Measurements from ENCODE around the gene VASP.

The VASP gene

GRCh38 chr19:45489216-45489855 lies 17.9 kb upstream of the VASP start:
- no peak overlapping the region for H3K4me3 ChIP-seq (ENCODE audit: control insufficient read depth, low read depth, low read length)
- TF ChIP-seq CTCF (IDR thresholded peaks at IDR 0.05; ENCODE audit: control insufficient read depth, insufficient read depth, low read depth, low read length, missing control alignments), result no peak
- no peak for DNase-seq (ENCODE audit: low read depth)

- H3K4me3 ChIP-seq (ENCODE audit: control insufficient read depth, low read depth, low read length), result no peak overlapping the region
These were observed 15.1 kb upstream of the VASP start for GRCh38 chr19:45492137-45492626.

GRCh38 chr19:45492627-45493470 lies 14.4 kb upstream of the VASP start:
- peak overlapping the region; percentile 64 for H3K4me3 ChIP-seq (ENCODE audit: control insufficient read depth, low read depth, low read length)
- DNase-seq (ENCODE audit: low read depth), result no peak
- no peak for TF ChIP-seq CTCF (IDR thresholded peaks at IDR 0.05; ENCODE audit: control insufficient read depth, insufficient read depth, low read depth, low read length, missing control alignments)

More at GRCh38 chr19:45492137-45492626, 15.1 kb upstream of the VASP start:
- DNase-seq (ENCODE audit: low read depth), result no peak
- no peak for TF ChIP-seq CTCF (IDR thresholded peaks at IDR 0.05; ENCODE audit: control insufficient read depth, insufficient read depth, low read depth, low read length, missing control alignments)

- no peak overlapping the region for H3K4me3 ChIP-seq (ENCODE audit: control insufficient read depth, low read depth, low read length)
- DNase-seq (ENCODE audit: low read depth), result no peak
- no peak for TF ChIP-seq CTCF (IDR thresholded peaks at IDR 0.05; ENCODE audit: control insufficient read depth, insufficient read depth, low read depth, low read length, missing control alignments)
These were observed 12.9 kb upstream of the VASP start for GRCh38 chr19:45494261-45494916.

GRCh38 chr19:45495178-45495577 lies 12.1 kb upstream of the VASP start:
- DNase-seq (ENCODE audit: low read depth), result no peak
- H3K4me3 ChIP-seq (ENCODE audit: control insufficient read depth, low read depth, low read length), result no peak overlapping the region
- TF ChIP-seq CTCF (IDR thresholded peaks at IDR 0.05; ENCODE audit: control insufficient read depth, insufficient read depth, low read depth, low read length, missing control alignments), result no peak

- peak overlapping the region; percentile 84 for H3K4me3 ChIP-seq (ENCODE audit: control insufficient read depth, low read depth, low read length)
- TF ChIP-seq CTCF (IDR thresholded peaks at IDR 0.05; ENCODE audit: control insufficient read depth, insufficient read depth, low read depth, low read length, missing control alignments), result no peak
- DNase-seq (ENCODE audit: low read depth), result no peak
These were observed 10.8 kb upstream of the VASP start for GRCh38 chr19:45496349-45496953.

Measured in AG09309 (cell line).